Breast epithelium (tissue), 3 donors: ENCODE results near the gene ABCC10.

Source experiments
- CTCF ChIP-seq, 3 donors: fragments of 450-650 bp; IDR thresholded peaks; one replicate each; pipeline ENCODE4 v1.5.1; 2016 to 2017; ENCODE audit warnings: antibody characterized with exemption in 3 of 3, mild to moderate bottlenecking in 3 of 3, moderate library complexity in 3 of 3
- POLR2A ChIP-seq: fragments of 450-650 bp; IDR thresholded peaks from one replicate; pipeline ENCODE4 v1.6.1; 2016; ENCODE audit warnings: antibody characterized with exemption, mild to moderate bottlenecking, moderate library complexity
- POLR2AphosphoS5 ChIP-seq, 3 donors: sonication (generic); formaldehyde crosslinking; IDR thresholded peaks; one replicate each; pipeline ENCODE4 v1.6.1; 2017; ENCODE audit warnings: antibody characterized with exemption in 3 of 3

DNA sequence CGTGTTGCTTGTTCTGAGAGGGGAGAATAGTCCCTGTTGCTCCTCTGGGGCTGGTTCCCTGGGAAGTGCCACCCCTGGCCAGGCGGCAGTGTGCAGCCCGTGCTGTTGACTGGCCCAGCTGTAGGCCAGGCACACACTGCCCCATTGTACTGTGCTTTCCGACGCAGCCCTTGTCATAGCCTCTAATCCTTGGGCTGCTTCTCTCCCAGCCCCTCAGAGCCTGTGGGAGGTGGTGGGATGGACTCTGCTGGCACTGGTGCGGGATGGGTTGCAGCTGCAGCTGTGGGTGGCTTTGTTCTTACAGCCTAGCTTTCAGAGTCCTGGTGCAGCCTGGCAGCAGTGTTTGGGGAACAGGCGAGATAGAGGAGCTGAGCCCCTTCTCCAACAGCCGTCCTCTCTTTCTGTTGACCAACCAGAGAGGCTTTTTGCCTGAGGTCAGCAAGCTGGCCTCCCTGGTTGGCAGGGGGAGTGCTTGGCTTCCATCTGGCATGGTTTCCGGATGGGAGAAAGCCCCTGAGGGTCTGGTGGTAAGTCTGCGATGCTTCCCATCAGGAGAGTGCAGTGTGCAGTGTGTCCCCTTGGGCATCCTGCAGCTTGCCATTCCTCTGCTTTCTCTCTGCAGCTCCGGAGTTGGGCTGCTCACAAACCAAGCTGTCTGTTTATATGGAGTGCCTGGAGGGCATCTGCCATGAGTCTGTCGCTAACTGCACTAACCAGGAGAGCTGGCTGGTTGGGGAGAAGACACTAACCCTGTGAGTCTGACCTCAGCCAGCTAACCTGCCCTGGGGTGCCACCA is 62.1 kb downstream of the ABCC10 start:
- no peak for TF ChIP-seq CTCF (IDR thresholded peaks at IDR 0.05)
- TF ChIP-seq POLR2A, result no peak
- no peak for TF ChIP-seq POLR2AphosphoS5 (IDR thresholded peaks at IDR 0.05)
